HEK293 (cell line): Measurements from ENCODE around the gene STX11.

ENCODE experiments used
- BCL11A ChIP-seq: fragments of 450-650 bp; formaldehyde crosslinking; IDR thresholded peaks from 2 replicates; pipeline ENCODE4 v1.5.1; 2016; ENCODE audit warnings: low read depth, missing biosample characterization, missing genetic modification characterization
- GLI4 ChIP-seq: fragments of 450-650 bp; formaldehyde crosslinking; IDR thresholded peaks from 2 replicates; pipeline ENCODE4 v1.5.1; 2016; ENCODE audit warnings: missing biosample characterization, missing genetic modification characterization
- KLF1 ChIP-seq: fragments of 450-650 bp; formaldehyde crosslinking; IDR thresholded peaks from 2 replicates; pipeline ENCODE4 v1.5.1; 2016; ENCODE audit warnings: missing biosample characterization, missing genetic modification characterization
- MEIS1 ChIP-seq: sonication (generic); formaldehyde crosslinking; IDR thresholded peaks from 2 replicates; pipeline ENCODE4 v1.8.1; 2022; ENCODE audit warnings: missing genetic modification reagents, mild to moderate bottlenecking, borderline replicate concordance
- SP3 ChIP-seq: fragments of 450-650 bp; formaldehyde crosslinking; IDR thresholded peaks from 2 replicates; pipeline ENCODE4 v1.5.1; 2016; ENCODE audit warnings: missing biosample characterization, missing genetic modification characterization
- SP7 ChIP-seq: fragments of 450-650 bp; formaldehyde crosslinking; IDR thresholded peaks from 2 replicates; pipeline ENCODE4 v1.5.1; 2016; ENCODE audit warnings: missing biosample characterization, missing genetic modification characterization
- ZFP3 ChIP-seq: fragments of 450-650 bp; formaldehyde crosslinking; IDR thresholded peaks from 2 replicates; pipeline ENCODE4 v1.5.1; 2016; ENCODE audit warnings: low read depth, missing biosample characterization, missing genetic modification characterization
- ZFP69B ChIP-seq: fragments of 450-650 bp; formaldehyde crosslinking; IDR thresholded peaks from 2 replicates; pipeline ENCODE4 v1.5.1; 2016; ENCODE audit warnings: missing biosample characterization, missing genetic modification characterization
- ZNF146 ChIP-seq: fragments of 450-650 bp; formaldehyde crosslinking; IDR thresholded peaks from 2 replicates; pipeline ENCODE4 v1.5.1; 2016; ENCODE audit warnings: missing biosample characterization, missing genetic modification characterization
- ZNF169 ChIP-seq: fragments of 450-650 bp; formaldehyde crosslinking; IDR thresholded peaks from 2 replicates; pipeline ENCODE4 v1.5.1; 2016; ENCODE audit warnings: missing biosample characterization, missing genetic modification characterization
- ZNF211 ChIP-seq: fragments of 450-650 bp; formaldehyde crosslinking; IDR thresholded peaks from 2 replicates; pipeline ENCODE4 v1.5.1; 2016; ENCODE audit warnings: low read depth, missing biosample characterization, missing genetic modification characterization
- ZNF223 ChIP-seq: fragments of 450-650 bp; formaldehyde crosslinking; IDR thresholded peaks from 2 replicates; pipeline ENCODE4 v1.5.1; 2016; ENCODE audit warnings: missing biosample characterization, missing genetic modification characterization
- ZNF341 ChIP-seq: fragments of 450-650 bp; formaldehyde crosslinking; IDR thresholded peaks from 2 replicates; pipeline ENCODE4; 2016; ENCODE audit warnings: low read depth, missing biosample characterization, missing genetic modification characterization
- ZNF354C ChIP-seq: fragments of 450-650 bp; formaldehyde crosslinking; IDR thresholded peaks from 2 replicates; pipeline ENCODE4 v1.5.1; 2016; ENCODE audit warnings: missing biosample characterization, missing genetic modification characterization, low read depth, borderline replicate concordance
- ZNF433 ChIP-seq: fragments of 450-650 bp; formaldehyde crosslinking; IDR thresholded peaks from 2 replicates; pipeline ENCODE4 v1.5.1; 2016; ENCODE audit warnings: missing biosample characterization, missing genetic modification characterization, low read depth
- ZNF510 ChIP-seq: fragments of 450-650 bp; formaldehyde crosslinking; IDR thresholded peaks from 2 replicates; pipeline ENCODE4 v1.5.1; 2018; ENCODE audit warnings: mild to moderate bottlenecking, missing genetic modification characterization, missing biosample characterization; ENCODE audit not compliant: insufficient replicate concordance
- ZNF623 ChIP-seq: fragments of 450-650 bp; formaldehyde crosslinking; IDR thresholded peaks from 2 replicates; pipeline ENCODE4 v1.5.1; 2016; ENCODE audit warnings: missing biosample characterization, missing genetic modification characterization
- ZNF629 ChIP-seq: fragments of 450-650 bp; formaldehyde crosslinking; IDR thresholded peaks from 2 replicates; pipeline ENCODE4 v1.5.1; 2017; ENCODE audit warnings: missing biosample characterization, missing genetic modification characterization
- ZNF664 ChIP-seq: fragments of 450-650 bp; formaldehyde crosslinking; IDR thresholded peaks from 2 replicates; pipeline ENCODE4 v1.5.1; 2016; ENCODE audit warnings: missing biosample characterization, missing genetic modification characterization
- ZNF707 ChIP-seq: fragments of 450-650 bp; formaldehyde crosslinking; IDR thresholded peaks from 2 replicates; pipeline ENCODE4 v1.5.1; 2016; ENCODE audit warnings: missing biosample characterization, missing genetic modification characterization
- ZNF785 ChIP-seq: fragments of 450-650 bp; formaldehyde crosslinking; IDR thresholded peaks from 2 replicates; pipeline ENCODE4 v1.5.1; 2016; ENCODE audit warnings: missing biosample characterization, missing genetic modification characterization
- ZSCAN30 ChIP-seq: fragments of 450-650 bp; IDR thresholded peaks from 2 replicates; pipeline ENCODE4 v1.5.1; 2018; ENCODE audit warnings: missing biosample characterization, mild to moderate bottlenecking, missing genetic modification characterization, moderate library complexity
- ZXDB ChIP-seq: fragments of 450-650 bp; formaldehyde crosslinking; IDR thresholded peaks from 2 replicates; pipeline ENCODE4 v1.5.1; 2016; ENCODE audit warnings: missing biosample characterization, missing genetic modification characterization
- TF ChIP-seq, protein P1 (sequence below): fragments of 450-650 bp; formaldehyde crosslinking; IDR thresholded peaks from 2 replicates; pipeline ENCODE4 v1.5.1; 2016; ENCODE audit warnings: missing biosample characterization, missing genetic modification characterization
- TF ChIP-seq, protein P2 (sequence below): fragments of 450-650 bp; formaldehyde crosslinking; IDR thresholded peaks from 2 replicates; pipeline ENCODE4 v1.5.1; 2016; ENCODE audit warnings: missing biosample characterization, missing genetic modification characterization, borderline replicate concordance
- TF ChIP-seq, protein P3 (sequence below): fragments of 450-650 bp; formaldehyde crosslinking; IDR thresholded peaks from 2 replicates; pipeline ENCODE4 v1.5.1; 2016; ENCODE audit warnings: missing biosample characterization, missing genetic modification characterization
- TF ChIP-seq, protein P4 (sequence below): fragments of 450-650 bp; formaldehyde crosslinking; IDR thresholded peaks from 2 replicates; pipeline ENCODE4 v1.5.1; 2017; ENCODE audit warnings: missing biosample characterization, missing genetic modification characterization
- TF ChIP-seq, protein P5 (sequence below): fragments of 450-650 bp; formaldehyde crosslinking; IDR thresholded peaks from 2 replicates; pipeline ENCODE4 v1.5.1; 2016; ENCODE audit warnings: missing biosample characterization, missing genetic modification characterization
- TF ChIP-seq, protein P6 (sequence below): fragments of 450-650 bp; formaldehyde crosslinking; IDR thresholded peaks from 2 replicates; pipeline ENCODE4 v1.5.0; 2017; ENCODE audit warnings: missing biosample characterization, missing genetic modification characterization, borderline replicate concordance

Gene STX11

DNA sequence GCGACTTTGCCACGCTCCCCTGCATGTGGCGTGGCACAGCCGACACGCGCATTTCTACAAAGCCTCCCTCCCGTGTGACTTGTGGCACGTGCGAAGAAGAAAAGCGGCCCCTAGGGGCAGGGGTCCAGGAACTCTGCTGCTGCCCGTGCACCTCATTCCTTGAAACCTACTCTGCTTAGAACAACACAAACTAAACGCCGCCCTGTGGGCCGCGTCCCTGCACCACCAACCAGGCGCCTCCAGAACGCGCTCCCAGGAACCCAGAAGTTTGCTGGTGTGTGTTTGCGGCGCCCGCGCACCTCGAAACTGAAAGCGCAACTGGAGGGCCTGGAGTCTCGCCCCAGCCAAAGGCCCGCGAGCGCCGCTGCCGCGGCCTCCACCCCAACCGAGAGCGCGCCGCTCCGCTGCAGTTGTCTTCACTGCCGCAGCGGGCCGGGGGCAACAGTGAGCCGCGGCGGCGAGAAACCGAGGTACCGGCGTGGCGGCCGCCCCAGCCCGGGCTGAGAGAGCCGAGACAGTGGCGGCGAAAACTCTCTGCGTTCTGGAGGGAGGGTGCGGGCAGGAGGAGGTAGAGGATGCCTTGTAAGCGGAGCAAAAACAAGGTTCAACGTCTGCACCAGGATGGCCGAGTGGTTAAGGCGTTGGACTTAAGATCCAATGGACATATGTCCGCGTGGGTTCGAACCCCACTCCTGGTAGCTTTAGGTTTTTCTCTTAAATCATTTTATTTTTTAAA, 65.8 kb downstream of the STX11 start (continued):
- TF ChIP-seq MEIS1 (CRISPR knock-in tag), result no peak
- no peak for TF ChIP-seq GLI4
- TF ChIP-seq, protein P1, sequence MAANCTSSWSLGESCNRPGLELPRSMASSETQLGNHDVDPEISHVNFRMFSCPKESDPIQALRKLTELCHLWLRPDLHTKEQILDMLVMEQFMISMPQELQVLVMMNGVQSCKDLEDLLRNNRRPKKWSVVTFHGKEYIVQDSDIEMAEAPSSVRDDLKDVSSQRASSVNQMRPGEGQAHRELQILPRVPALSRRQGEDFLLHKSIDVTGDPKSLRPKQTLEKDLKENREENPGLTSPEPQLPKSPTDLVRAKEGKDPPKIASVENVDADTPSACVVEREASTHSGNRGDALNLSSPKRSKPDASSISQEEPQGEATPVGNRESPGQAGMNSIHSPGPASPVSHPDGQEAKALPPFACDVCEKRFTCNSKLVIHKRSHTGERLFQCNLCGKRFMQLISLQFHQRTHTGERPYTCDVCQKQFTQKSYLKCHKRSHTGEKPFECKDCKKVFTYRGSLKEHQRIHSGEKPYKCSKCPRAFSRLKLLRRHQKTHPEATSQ (tag by site-specific recombination), result no peak
- TF ChIP-seq, protein P2, sequence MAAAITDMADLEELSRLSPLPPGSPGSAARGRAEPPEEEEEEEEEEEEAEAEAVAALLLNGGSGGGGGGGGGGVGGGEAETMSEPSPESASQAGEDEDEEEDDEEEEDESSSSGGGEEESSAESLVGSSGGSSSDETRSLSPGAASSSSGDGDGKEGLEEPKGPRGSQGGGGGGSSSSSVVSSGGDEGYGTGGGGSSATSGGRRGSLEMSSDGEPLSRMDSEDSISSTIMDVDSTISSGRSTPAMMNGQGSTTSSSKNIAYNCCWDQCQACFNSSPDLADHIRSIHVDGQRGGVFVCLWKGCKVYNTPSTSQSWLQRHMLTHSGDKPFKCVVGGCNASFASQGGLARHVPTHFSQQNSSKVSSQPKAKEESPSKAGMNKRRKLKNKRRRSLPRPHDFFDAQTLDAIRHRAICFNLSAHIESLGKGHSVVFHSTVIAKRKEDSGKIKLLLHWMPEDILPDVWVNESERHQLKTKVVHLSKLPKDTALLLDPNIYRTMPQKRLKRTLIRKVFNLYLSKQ (tag by site-specific recombination), result no peak
- TF ChIP-seq, protein P3, sequence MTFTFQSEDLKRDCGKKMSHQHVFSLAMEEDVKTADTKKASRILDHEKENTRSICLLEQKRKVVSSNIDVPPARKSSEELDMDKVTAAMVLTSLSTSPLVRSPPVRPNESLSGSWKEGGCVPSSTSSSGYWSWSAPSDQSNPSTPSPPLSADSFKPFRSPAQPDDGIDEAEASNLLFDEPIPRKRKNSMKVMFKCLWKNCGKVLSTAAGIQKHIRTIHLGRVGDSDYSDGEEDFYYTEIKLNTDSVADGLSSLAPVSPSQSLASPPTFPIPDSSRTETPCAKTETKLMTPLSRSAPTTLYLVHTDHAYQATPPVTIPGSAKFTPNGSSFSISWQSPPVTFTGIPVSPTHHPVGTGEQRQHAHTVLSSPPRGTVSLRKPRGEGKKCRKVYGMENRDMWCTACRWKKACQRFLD (tag by site-specific recombination), result no peak
- peak; percentile 21; the same call in 1 of the 2 replicates for TF ChIP-seq ZNF623 (tag by site-specific recombination)
- TF ChIP-seq ZNF510 (tag by site-specific recombination), result no peak
- TF ChIP-seq ZNF211 (tag by site-specific recombination), result no peak
- TF ChIP-seq ZNF146 (tag by site-specific recombination), result no peak
- peak; percentile 17; the same call in 1 of the 2 replicates for TF ChIP-seq KLF1
- TF ChIP-seq, protein P4, sequence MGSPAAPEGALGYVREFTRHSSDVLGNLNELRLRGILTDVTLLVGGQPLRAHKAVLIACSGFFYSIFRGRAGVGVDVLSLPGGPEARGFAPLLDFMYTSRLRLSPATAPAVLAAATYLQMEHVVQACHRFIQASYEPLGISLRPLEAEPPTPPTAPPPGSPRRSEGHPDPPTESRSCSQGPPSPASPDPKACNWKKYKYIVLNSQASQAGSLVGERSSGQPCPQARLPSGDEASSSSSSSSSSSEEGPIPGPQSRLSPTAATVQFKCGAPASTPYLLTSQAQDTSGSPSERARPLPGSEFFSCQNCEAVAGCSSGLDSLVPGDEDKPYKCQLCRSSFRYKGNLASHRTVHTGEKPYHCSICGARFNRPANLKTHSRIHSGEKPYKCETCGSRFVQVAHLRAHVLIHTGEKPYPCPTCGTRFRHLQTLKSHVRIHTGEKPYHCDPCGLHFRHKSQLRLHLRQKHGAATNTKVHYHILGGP (tag by site-specific recombination), result 0 out of 2 replicates have a peak, but pooled peaks have one; percentile 18
- 0 out of 2 replicates have a peak, but pooled peaks have one; percentile 16 for TF ChIP-seq ZNF664 (tag by site-specific recombination)
- TF ChIP-seq ZSCAN30 (tag by site-specific recombination), result peak; percentile 87
- TF ChIP-seq, protein P5, sequence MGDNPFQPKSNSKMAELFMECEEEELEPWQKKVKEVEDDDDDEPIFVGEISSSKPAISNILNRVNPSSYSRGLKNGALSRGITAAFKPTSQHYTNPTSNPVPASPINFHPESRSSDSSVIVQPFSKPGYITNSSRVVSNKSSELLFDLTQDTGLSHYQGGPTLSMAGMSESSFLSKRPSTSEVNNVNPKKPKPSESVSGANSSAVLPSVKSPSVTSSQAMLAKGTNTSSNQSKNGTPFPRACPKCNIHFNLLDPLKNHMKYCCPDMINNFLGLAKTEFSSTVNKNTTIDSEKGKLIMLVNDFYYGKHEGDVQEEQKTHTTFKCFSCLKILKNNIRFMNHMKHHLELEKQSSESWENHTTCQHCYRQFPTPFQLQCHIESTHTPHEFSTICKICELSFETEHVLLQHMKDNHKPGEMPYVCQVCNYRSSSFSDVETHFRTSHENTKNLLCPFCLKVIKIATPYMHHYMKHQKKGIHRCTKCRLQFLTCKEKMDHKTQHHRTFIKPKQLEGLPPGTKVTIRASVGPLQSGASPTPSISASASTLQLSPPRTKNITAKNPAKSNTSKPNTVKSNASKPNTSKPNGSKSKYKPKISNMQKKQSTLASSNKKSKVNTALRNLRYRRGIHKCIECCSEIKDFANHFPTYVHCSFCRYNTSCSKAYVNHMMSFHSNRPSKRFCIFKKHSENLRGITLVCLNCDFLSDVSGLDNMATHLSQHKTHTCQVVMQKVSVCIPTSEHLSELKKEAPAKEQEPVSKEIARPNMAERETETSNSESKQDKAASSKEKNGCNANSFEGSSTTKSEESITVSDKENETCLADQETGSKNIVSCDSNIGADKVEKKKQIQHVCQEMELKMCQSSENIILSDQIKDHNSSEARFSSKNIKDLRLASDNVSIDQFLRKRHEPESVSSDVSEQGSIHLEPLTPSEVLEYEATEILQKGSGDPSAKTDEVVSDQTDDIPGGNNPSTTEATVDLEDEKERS (tag by site-specific recombination), result no peak
- TF ChIP-seq ZNF354C, result no peak
- no peak for TF ChIP-seq ZNF169 (tag by site-specific recombination)
- TF ChIP-seq ZFP69B, result peak; percentile 56; the same call in 1 of the 2 replicates
- TF ChIP-seq ZNF629, result peak; percentile 56
- peak; percentile 87 for TF ChIP-seq ZNF223 (tag by site-specific recombination)
- peak; percentile 79 for TF ChIP-seq SP7 (tag by site-specific recombination)
- peak; percentile 92 for TF ChIP-seq ZNF707
- TF ChIP-seq SP3, result peak; percentile 56; the same call in 1 of the 2 replicates
- TF ChIP-seq ZNF433 (tag by site-specific recombination), result no peak
- no peak for TF ChIP-seq ZFP3 (tag by site-specific recombination)
- TF ChIP-seq, protein P6, sequence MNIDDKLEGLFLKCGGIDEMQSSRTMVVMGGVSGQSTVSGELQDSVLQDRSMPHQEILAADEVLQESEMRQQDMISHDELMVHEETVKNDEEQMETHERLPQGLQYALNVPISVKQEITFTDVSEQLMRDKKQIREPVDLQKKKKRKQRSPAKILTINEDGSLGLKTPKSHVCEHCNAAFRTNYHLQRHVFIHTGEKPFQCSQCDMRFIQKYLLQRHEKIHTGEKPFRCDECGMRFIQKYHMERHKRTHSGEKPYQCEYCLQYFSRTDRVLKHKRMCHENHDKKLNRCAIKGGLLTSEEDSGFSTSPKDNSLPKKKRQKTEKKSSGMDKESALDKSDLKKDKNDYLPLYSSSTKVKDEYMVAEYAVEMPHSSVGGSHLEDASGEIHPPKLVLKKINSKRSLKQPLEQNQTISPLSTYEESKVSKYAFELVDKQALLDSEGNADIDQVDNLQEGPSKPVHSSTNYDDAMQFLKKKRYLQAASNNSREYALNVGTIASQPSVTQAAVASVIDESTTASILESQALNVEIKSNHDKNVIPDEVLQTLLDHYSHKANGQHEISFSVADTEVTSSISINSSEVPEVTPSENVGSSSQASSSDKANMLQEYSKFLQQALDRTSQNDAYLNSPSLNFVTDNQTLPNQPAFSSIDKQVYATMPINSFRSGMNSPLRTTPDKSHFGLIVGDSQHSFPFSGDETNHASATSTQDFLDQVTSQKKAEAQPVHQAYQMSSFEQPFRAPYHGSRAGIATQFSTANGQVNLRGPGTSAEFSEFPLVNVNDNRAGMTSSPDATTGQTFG (tag by site-specific recombination), result no peak
- peak; percentile 61 for TF ChIP-seq ZNF341 (tag by site-specific recombination)
- peak; percentile 80 for TF ChIP-seq ZXDB (tag by site-specific recombination)
- no peak; the same call in 1 of the 2 replicates for TF ChIP-seq BCL11A
- no peak for TF ChIP-seq ZNF785 (tag by site-specific recombination)
